HEK293T (cell line): Measurements from ENCODE around the gene FAHD2A.
"Not testable (repeated sequence)": the region's sequence is repeated elsewhere in the genome, so short reads cannot be mapped to it uniquely, and the experiment has no call there.

Source experiments
- ARNT ChIP-seq: fragments of 450-650 bp; IDR thresholded peaks from 2 replicates; pipeline ENCODE4 v1.6.1; 2017; ENCODE audit warnings: mild to moderate bottlenecking
- BHLHE40 ChIP-seq: fragments of 450-650 bp; IDR thresholded peaks from 2 replicates; pipeline ENCODE4 v1.6.1; 2016; ENCODE audit warnings: mild to moderate bottlenecking, moderate library complexity, borderline replicate concordance
- ELF4 ChIP-seq: fragments of 450-650 bp; IDR thresholded peaks from 2 replicates; pipeline ENCODE4 v1.6.1; 2017; ENCODE audit warnings: antibody characterized with exemption
- FOXA1 ChIP-seq: fragments of 450-650 bp; IDR thresholded peaks from 2 replicates; pipeline ENCODE4 v1.6.1; 2016; ENCODE audit warnings: mild to moderate bottlenecking
- FOXK2 ChIP-seq: fragments of 450-650 bp; IDR thresholded peaks from 2 replicates; pipeline ENCODE4 v1.6.1; 2016; ENCODE audit warnings: mild to moderate bottlenecking
- FOXM1 ChIP-seq: fragments of 450-650 bp; IDR thresholded peaks from 2 replicates; pipeline ENCODE4 v1.6.1; 2017; ENCODE audit warnings: mild to moderate bottlenecking, borderline replicate concordance
- HDGF ChIP-seq: fragments of 450-650 bp; IDR thresholded peaks from 2 replicates; pipeline ENCODE4 v1.6.1; 2017; ENCODE audit warnings: antibody characterized with exemption, borderline replicate concordance
- LEF1 ChIP-seq: fragments of 450-650 bp; IDR thresholded peaks from 2 replicates; pipeline ENCODE4 v1.6.1; 2017; ENCODE audit warnings: mild to moderate bottlenecking, borderline replicate concordance
- NFRKB ChIP-seq: fragments of 450-650 bp; IDR thresholded peaks from 2 replicates; pipeline ENCODE4 v1.6.1; 2016; ENCODE audit warnings: mild to moderate bottlenecking, moderate library complexity
- PKNOX1 ChIP-seq: fragments of 450-650 bp; IDR thresholded peaks from 2 replicates; pipeline ENCODE4 v1.6.1; 2016
- SP1 ChIP-seq: fragments of 450-650 bp; IDR thresholded peaks from 2 replicates; pipeline ENCODE4 v1.6.1; 2017
- SUZ12 ChIP-seq: fragments of 450-650 bp; IDR thresholded peaks from 2 replicates; pipeline ENCODE4 v1.6.1; 2016; ENCODE audit warnings: mild to moderate bottlenecking
- TARDBP ChIP-seq: fragments of 450-650 bp; IDR thresholded peaks from 2 replicates; pipeline ENCODE4 v1.6.1; 2016
- ZNF384 ChIP-seq: fragments of 450-650 bp; IDR thresholded peaks from 2 replicates; pipeline ENCODE4 v1.6.1; 2016

GRCh38 chr2:95434507-95435076, 32.1 kb downstream of the FAHD2A start:
- TF ChIP-seq FOXK2, ELF4, SP1, FOXA1, HDGF, TARDBP, NFRKB, SUZ12, ZNF384, PKNOX1, FOXM1, LEF1, BHLHE40, ARNT: not testable (repeated sequence)
